Calu3 (cell line): ENCODE results near the gene NMNAT3. TPM values are rescaled to one million over a fixed set of nuclear protein-coding genes. Genes with fewer than 3 reads are reported as not detected.

Source experiments
- BruUV-seq: library from RNA; stranded (reverse); fragments of 400-500 nt; replicated peaks from 2 replicates; lab custom pipeline; 2021; lab: Mats Ljungman, UMichigan
- CTCF ChIA-PET: fragments of 300-600 bp; sonication (Branson Sonifier 250); formaldehyde crosslinking; loops from one replicate; lab custom pipeline; 2022; ENCODE audit warnings: antibody characterized with exemption; lab: Charles Lee
- DNase-seq: peaks from one replicate; pipeline ENCODE4 v3.0.0; 2022
- H3K27ac Mint-ChIP-seq: one replicate; pipeline ENCODE4 v1.8.0; 2022; ENCODE audit warnings: mixed read lengths; ENCODE audit not compliant: unreplicated experiment
- H3K27me3 Mint-ChIP-seq: one replicate; pipeline ENCODE4 v1.8.0; 2022; ENCODE audit warnings: mixed read lengths; ENCODE audit not compliant: unreplicated experiment
- H3K36me3 Mint-ChIP-seq: one replicate; pipeline ENCODE4 v1.8.0; 2022; ENCODE audit warnings: mild to moderate bottlenecking, moderate library complexity, mixed read lengths; ENCODE audit not compliant: insufficient read depth, unreplicated experiment
- H3K4me1 Mint-ChIP-seq: one replicate; pipeline ENCODE4 v1.8.0; 2022; ENCODE audit warnings: mild to moderate bottlenecking, low read depth, mixed read lengths; ENCODE audit not compliant: unreplicated experiment
- H3K4me3 Mint-ChIP-seq: one replicate; pipeline ENCODE4 v1.8.0; 2022; ENCODE audit warnings: mild to moderate bottlenecking, low read depth, moderate library complexity, mixed read lengths; ENCODE audit not compliant: unreplicated experiment
- H3K9me3 Mint-ChIP-seq: one replicate; pipeline ENCODE4 v1.8.0; 2022; ENCODE audit warnings: low read depth, mixed read lengths; ENCODE audit not compliant: unreplicated experiment
- CTCF ChIP-seq: fragments of 200-600 bp; IDR thresholded peaks from one replicate; pipeline ENCODE4 v1.8.0; 2022; ENCODE audit warnings: antibody characterized with exemption; ENCODE audit not compliant: unreplicated experiment
- intact Hi-C: fragments of 100-400 bp; cut with micrococcal nuclease; formaldehyde crosslinking; loops from one replicate; pipeline ENCODE4 v1.10.0; 2022; ENCODE audit not compliant: unreplicated experiment
- total RNA-seq: library from RNA; stranded (reverse); gene quantifications from 2 replicates; pipeline ENCODE4 v1.2.3, GENCODE V29; 2022

Gene NMNAT3
- total RNA-seq, 1 experiment from 2014 or later = 7.2 TPM

GRCh38 chr3:139572847-139573672 is 104.7 kb downstream of the NMNAT3 start:
- DNase-seq = no peak
- BruUV-seq = no TSS peak
- no peak for TF ChIP-seq CTCF
- CTCF ChIA-PET = no interaction called here
- Mint-ChIP-seq H3K27me3 (no peaks in the 10 kb centered on the region), H3K4me3 (no peak overlapping the region), H3K27ac (no peak overlapping the region), H3K36me3 (no peaks in the 10 kb centered on the region), H3K4me1 (no peaks in the 10 kb centered on the region), H3K9me3 (peaks cover 16% of the 10 kb centered on the region)
- intact Hi-C loops = no loop called here

- Mint-ChIP-seq H3K9me3 (peaks cover 16% of the 10 kb centered on the region), H3K36me3 (no peaks in the 10 kb centered on the region), H3K27me3 (no peaks in the 10 kb centered on the region), H3K27ac (no peak overlapping the region), H3K4me1 (no peaks in the 10 kb centered on the region), H3K4me3 (no peak overlapping the region)
- no peak for DNase-seq
- BruUV-seq = no TSS peak
- intact Hi-C loops = no loop called here
- CTCF ChIA-PET = no interaction called here
- no peak for TF ChIP-seq CTCF
These were observed 106.1 kb downstream of the NMNAT3 start for GRCh38 chr3:139571711-139572110.

- CTCF ChIA-PET = interaction anchor here (0.6 to 1.7 kb wide), 4 partner anchors 65 to 373 kb away, joined by 3 to 9 read pairs (median 4); no protein-coding TSS in a partner anchor
- Mint-ChIP-seq H3K4me1 (peaks cover 24% of the 10 kb centered on the region), H3K27me3 (no peaks in the 10 kb centered on the region), H3K27ac (no peak overlapping the region), H3K36me3 (no peaks in the 10 kb centered on the region), H3K9me3 (peaks cover 4% of the 10 kb centered on the region), H3K4me3 (no peak overlapping the region)
- no TSS peak for BruUV-seq
- TF ChIP-seq CTCF = no peak
- DNase-seq = peak; percentile 36
- intact Hi-C loops = no loop called here
These were observed 113.4 kb downstream of the NMNAT3 start for GRCh38 chr3:139564294-139564861.

- H3K9me3 Mint-ChIP-seq = no peaks in the 10 kb centered on the region
- no peak overlapping the region for H3K27ac Mint-ChIP-seq
- no peaks in the 10 kb centered on the region for H3K36me3 Mint-ChIP-seq
- CTCF ChIA-PET = interaction anchor here (0.7 to 1.7 kb wide), 10 partner anchors 28 to 626 kb away, joined by 3 to 16 read pairs (median 4); partner anchors contain the start of gene COPB2
- peak; percentile 71 for DNase-seq
- intact Hi-C loops = loop anchor here (1.0 kb wide), 3 partner anchors 42 to 208 kb away; no protein-coding TSS in a partner anchor
- peaks cover 36% of the 10 kb centered on the region for H3K4me1 Mint-ChIP-seq
- no TSS peak for BruUV-seq
- TF ChIP-seq CTCF = peak; percentile 81
- H3K4me3 Mint-ChIP-seq = no peak overlapping the region
- H3K27me3 Mint-ChIP-seq = no peaks in the 10 kb centered on the region
These were observed 115.7 kb downstream of the NMNAT3 start for GRCh38 chr3:139561959-139562676.
